GM12878 (cell line): ENCODE measurements around the gene ATP6V0C. TPM values are rescaled to one million over a fixed set of nuclear protein-coding genes. Genes with fewer than 3 reads are reported as not detected.

ENCODE experiments used
- CHD4 ChIP-seq: fragments of 200-600 bp; sonication (generic); IDR thresholded peaks from 2 replicates; pipeline ENCODE4 v1.6.1; 2016; ENCODE audit warnings: mild to moderate bottlenecking
- E4F1 ChIP-seq: fragments of 450-650 bp; IDR thresholded peaks from 2 replicates; pipeline ENCODE4 v1.6.1; 2018; ENCODE audit warnings: borderline replicate concordance, mild to moderate bottlenecking; ENCODE audit not compliant: partially characterized antibody
- FOXM1 ChIP-seq: IDR thresholded peaks from 2 replicates; pipeline ENCODE4 v1.6.1; 2012; ENCODE audit warnings: low read depth, mild to moderate bottlenecking, inconsistent platforms, low read length, moderate library complexity
- KDM1A ChIP-seq: fragments of 200-600 bp; sonication (generic); IDR thresholded peaks from 2 replicates; pipeline ENCODE4 v1.6.1; 2016; ENCODE audit warnings: borderline replicate concordance
- LARP7 ChIP-seq: fragments of 450-650 bp; IDR thresholded peaks from 2 replicates; pipeline ENCODE4 v1.6.1; 2017; ENCODE audit warnings: mild to moderate bottlenecking
- NR2C1 ChIP-seq: fragments of 450-650 bp; IDR thresholded peaks from 2 replicates; pipeline ENCODE4 v1.6.1; 2017; ENCODE audit warnings: antibody characterized with exemption, mild to moderate bottlenecking, moderate library complexity
- PKNOX1 ChIP-seq: fragments of 450-650 bp; IDR thresholded peaks from 2 replicates; pipeline ENCODE4 v1.6.1; 2016; ENCODE audit warnings: mild to moderate bottlenecking
- POLR2AphosphoS2 ChIP-seq: IDR thresholded peaks from 2 replicates; pipeline ENCODE4 v1.6.1; 2011; ENCODE audit warnings: low read depth, mild to moderate bottlenecking, low read length, improper control_type of control experiment, moderate library complexity
- POLR2AphosphoS5 ChIP-seq: IDR thresholded peaks from 2 replicates; pipeline ENCODE4 v1.6.1; 2011; ENCODE audit warnings: mild to moderate bottlenecking, low read length, inconsistent platforms
- RELA ChIP-seq: fragments of 450-650 bp; IDR thresholded peaks from 2 replicates; pipeline ENCODE4 v1.8.0; 2014; ENCODE audit warnings: borderline replicate concordance; ENCODE audit not compliant: partially characterized antibody
- RELB ChIP-seq: fragments of 450-650 bp; IDR thresholded peaks from 2 replicates; pipeline ENCODE4 v1.6.1; 2017; ENCODE audit warnings: low read depth, mild to moderate bottlenecking, moderate library complexity
- STAT1 ChIP-seq: fragments of 450-650 bp; conservative IDR thresholded peaks from 2 replicates; pipeline ENCODE4 v1.6.1; 2014; ENCODE audit warnings: antibody characterized with exemption, mild to moderate bottlenecking
- ZBED1 ChIP-seq: IDR thresholded peaks from 2 replicates; pipeline ENCODE4 v1.6.1; 2016; ENCODE audit warnings: borderline replicate concordance
- ZBTB11 ChIP-seq: fragments of 450-650 bp; formaldehyde crosslinking; IDR thresholded peaks from 2 replicates; pipeline ENCODE4 v1.5.0; 2022; ENCODE audit warnings: mild to moderate bottlenecking, missing genetic modification characterization
- ZNF687 ChIP-seq: fragments of 450-650 bp; IDR thresholded peaks from 2 replicates; pipeline ENCODE4 v1.6.1; 2017; ENCODE audit warnings: mild to moderate bottlenecking, moderate library complexity
- ZSCAN29 ChIP-seq: fragments of 450-650 bp; IDR thresholded peaks from 2 replicates; pipeline ENCODE4 v1.6.1; 2017; ENCODE audit warnings: mild to moderate bottlenecking, moderate library complexity
- polyA plus RNA-seq, 11 experiments: library from polyadenylated mRNA; depleted of rRNA in 4 of 11; unstranded in 6 of 11; stranded (reverse) in 5 of 11; fragments of >200 nt; fragmentation: Nextera tagmentation in 4 of 11; fragmentation: Illumina TruSeq in 1 of 11; extraction: Ambion mirVana in 4 of 11; extraction: Trizol in 1 of 11; gene quantifications; 1 replicate in 1 of 11; 2 replicates in 10 of 11; pipeline versions ENCODE4 v1.2.1 to v1.2.3, GENCODE V29; 2011 to 2016; ENCODE audit warnings: inconsistent platforms in 2 of 11, missing spikeins in 2 of 11, low read depth in 1 of 11
- total RNA-seq, 4 experiments: library from RNA; depleted of rRNA in 3 of 4; stranded (reverse); fragments of >200 nt in 3 of 4; fragmentation: Illumina TruSeq in 1 of 4; extraction: Trizol in 1 of 4; gene quantifications; 2 replicates each; pipeline versions ENCODE4 v1.2.1 to v1.2.3, GENCODE V29; 2013 to 2021

ATP6V0C gene
- total and polyA plus RNA-seq, 10 of the 15 experiments (the other 5 are each of a cell fraction or from before 2014, with no cell fraction given): 2.4 to 135 (median 18.4) TPM

- TF ChIP-seq ZSCAN29 (no peak), STAT1 (0 out of 2 replicates have a peak, but pooled peaks have one; percentile 64), KDM1A (no peak), POLR2AphosphoS5 (peak; percentile 94), CHD4 (no peak), RELB (no peak), RELA (peak; percentile 62), ZBED1 (no peak), PKNOX1 (no peak), E4F1 (peak; percentile 28), FOXM1 (no peak), NR2C1 (peak; percentile 49; the same call in 1 of the 2 replicates), ZBTB11 (no peak), LARP7 (peak; percentile 87), ZNF687 (peak; percentile 54), POLR2AphosphoS2 (peak; percentile 82; the same call in 1 of the 2 replicates)
Observed at GRCh38 chr16:2513405-2514332, at the start of gene ATP6V0C (continued).
